Fibroblast of lung (primary cell): Measurements from ENCODE around the gene ITPKB.

ENCODE experiments used
- CTCF ChIP-seq, 2 donors: IDR thresholded peaks in 1 of 2; conservative IDR thresholded peaks in 1 of 2; 1 replicate in 1 of 2; 2 replicates in 1 of 2; pipeline ENCODE4 v1.5.1; 2011 to 2012; ENCODE audit warnings: low read length in 2 of 2, control low read depth in 1 of 2, inconsistent platforms in 1 of 2, low read depth in 1 of 2, mild to moderate bottlenecking in 1 of 2
- EZH2 ChIP-seq: IDR thresholded peaks from 2 replicates; pipeline ENCODE4 v1.5.1; 2012; ENCODE audit warnings: low read length, control low read depth, mild to moderate bottlenecking; ENCODE audit errors: missing control alignments

DNA sequence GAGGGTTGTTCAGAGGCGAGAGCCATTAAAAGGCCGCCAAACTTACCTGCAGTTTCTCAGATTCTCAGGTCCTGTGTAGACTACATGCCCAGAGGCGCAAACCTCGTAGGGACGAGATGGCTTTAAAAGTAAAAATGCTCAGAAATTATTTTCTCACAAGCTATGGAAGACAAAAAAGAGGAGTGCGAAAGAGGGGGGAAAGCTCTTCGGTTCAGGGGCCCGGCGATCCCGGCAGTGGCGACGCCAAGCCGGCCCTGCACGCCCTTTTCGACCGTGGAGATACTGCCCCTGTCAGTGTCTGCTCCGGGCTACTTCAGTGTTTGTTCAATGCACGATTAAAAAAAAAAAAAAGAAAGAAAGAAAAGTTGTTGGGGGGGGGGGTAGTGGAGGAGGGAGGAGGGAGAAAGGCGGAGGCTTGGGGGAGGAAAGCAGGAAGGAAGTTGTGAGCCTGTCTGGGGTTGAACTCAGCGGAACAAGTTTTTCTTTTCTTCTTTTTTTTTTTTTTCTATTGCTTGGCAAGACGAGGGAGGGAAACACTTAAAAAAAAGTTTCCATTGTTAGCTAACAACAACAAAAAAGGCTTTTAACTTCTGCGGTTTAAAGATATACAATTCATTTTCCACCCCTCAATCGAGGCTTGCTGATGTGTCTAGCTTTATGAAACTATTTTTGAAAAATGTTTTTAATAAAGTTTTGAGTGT lies at the start of gene ITPKB:
- no peak for TF ChIP-seq CTCF (conservative IDR thresholded peaks at IDR 0.05 in 1 of 2, IDR thresholded peaks at IDR 0.05 in 1 of 2; ENCODE audit: low read depth in 1 of 2, low read length in 2 of 2)
- no peak for TF ChIP-seq EZH2
